Measurements from ENCODE around the gene CCDC33.

The CCDC33 gene

DNA sequence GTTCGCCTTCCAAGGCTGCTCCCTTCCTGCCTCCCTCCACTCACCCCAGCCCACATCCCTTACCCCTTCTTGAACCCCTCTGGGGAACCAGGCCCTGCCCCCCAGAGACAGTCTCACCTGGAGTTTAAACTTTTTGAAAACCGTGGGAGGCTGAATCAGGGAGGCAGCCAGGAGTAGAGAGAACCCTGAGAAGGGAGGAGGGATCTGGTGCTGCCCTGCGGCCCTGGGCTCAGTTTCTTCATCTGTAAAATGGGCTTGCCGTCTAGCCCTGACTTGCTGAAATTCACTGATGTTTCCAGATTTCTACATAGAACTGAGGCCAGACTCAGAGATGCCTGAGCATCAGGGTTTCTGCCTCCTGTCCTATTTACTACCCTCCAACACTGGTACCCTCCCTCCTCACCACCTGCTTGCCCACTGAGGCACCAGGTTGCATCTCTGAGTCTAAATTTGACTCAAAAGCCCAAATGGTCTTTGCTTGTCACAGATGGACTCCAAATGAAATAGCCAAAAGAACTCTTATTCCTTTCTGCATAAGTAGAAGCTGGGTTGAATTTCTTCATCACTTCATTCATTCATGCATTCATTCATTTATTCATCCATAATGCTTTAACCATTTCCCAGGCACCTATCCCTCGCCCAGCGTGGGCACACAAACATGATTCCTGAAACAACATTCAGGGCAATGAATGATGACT is 21.7 kb upstream of the CCDC33 start:
- no peak for DNase-seq (ENCODE audit: low read depth, low spot score)
- Histone ChIP-seq H3K4me3 (ENCODE audit: insufficient read length, low read depth) (no peak overlapping the region), H3K27me3 (ENCODE audit: insufficient read depth, insufficient read length) (peaks cover 29% of the 10 kb centered on the region), H3K4me1 (ENCODE audit: insufficient read depth, insufficient read length) (peaks cover 40% of the 10 kb centered on the region), H3K9me3 (ENCODE audit: insufficient read depth, low read length) (peaks cover 6% of the 10 kb centered on the region; the same call in 1 of the 2 replicates), H3K9ac (ENCODE audit: insufficient read length, low read depth) (peak overlapping the region; percentile 37), H3K36me3 (ENCODE audit: insufficient read depth, insufficient read length, low read length) (no peaks in the 10 kb centered on the region)
- TF ChIP-seq YY1 (IDR thresholded peaks at IDR 0.05; ENCODE audit: insufficient read depth, insufficient read length) (no peak), SUZ12 (IDR thresholded peaks at IDR 0.05; ENCODE audit: extremely low read depth, insufficient read depth, insufficient read length) (no peak)

DNA sequence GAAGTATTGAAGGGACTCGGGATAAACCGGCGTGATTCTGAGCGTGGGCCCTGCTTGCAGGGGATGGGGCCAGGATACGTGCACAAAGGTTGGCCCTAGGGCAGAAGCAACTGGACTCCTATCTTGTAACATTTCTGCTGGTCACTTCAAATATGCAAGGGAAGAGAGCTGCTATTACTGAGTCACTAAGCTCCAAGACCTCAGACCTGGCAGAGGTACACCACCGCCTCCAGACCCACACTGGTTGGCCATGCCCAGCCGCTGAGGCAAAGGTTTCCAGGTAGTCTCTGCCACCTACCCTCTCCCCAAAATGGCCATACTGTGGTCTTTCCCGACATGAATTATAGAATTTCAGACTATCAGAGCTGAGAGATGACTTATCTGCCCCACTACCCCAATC is 20.2 kb upstream of the CCDC33 start:
- no peak for DNase-seq (ENCODE audit: low read depth, low spot score)
- Histone ChIP-seq H3K36me3 (ENCODE audit: insufficient read depth, insufficient read length, low read length) (no peaks in the 10 kb centered on the region), H3K27me3 (ENCODE audit: insufficient read depth, insufficient read length) (peaks cover 44% of the 10 kb centered on the region), H3K9ac (ENCODE audit: insufficient read length, low read depth) (peak overlapping the region; percentile 79), H3K4me3 (ENCODE audit: insufficient read length, low read depth) (no peak overlapping the region), H3K4me1 (ENCODE audit: insufficient read depth, insufficient read length) (peaks cover 42% of the 10 kb centered on the region), H3K9me3 (ENCODE audit: insufficient read depth, low read length) (peaks cover under 1% of the 10 kb centered on the region; the same call in 1 of the 2 replicates)
- TF ChIP-seq SUZ12 (IDR thresholded peaks at IDR 0.05; ENCODE audit: extremely low read depth, insufficient read depth, insufficient read length) (no peak), ZNF274 (IDR thresholded peaks at IDR 0.05; ENCODE audit: low read depth, low read length) (no peak), YY1 (IDR thresholded peaks at IDR 0.05; ENCODE audit: insufficient read depth, insufficient read length) (no peak)

DNA sequence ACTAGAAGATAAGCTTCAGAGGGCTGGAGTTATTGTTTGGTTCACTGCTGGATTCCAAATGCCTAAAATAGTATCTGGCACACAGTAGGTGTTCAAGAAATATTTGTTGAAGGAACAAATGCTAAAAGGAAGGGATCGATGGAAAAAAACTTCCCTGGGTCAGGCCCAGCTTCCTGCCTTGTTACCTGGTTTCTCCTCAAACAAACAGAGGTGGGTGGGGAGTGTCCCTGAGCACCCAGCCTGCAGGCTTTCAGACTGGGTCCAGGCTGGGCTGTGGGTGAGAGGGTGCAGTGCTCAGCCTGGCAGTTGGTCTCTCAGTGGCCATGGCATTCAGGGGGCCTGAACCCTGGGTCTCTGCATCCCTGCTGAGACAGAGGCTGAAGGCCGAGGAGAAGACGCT is 19.2 kb upstream of the CCDC33 start:
- no peaks in the 10 kb centered on the region for H3K36me3 ChIP-seq (ENCODE audit: insufficient read depth, insufficient read length, low read length)
- H3K27me3 ChIP-seq (ENCODE audit: insufficient read depth, insufficient read length), result peaks cover 54% of the 10 kb centered on the region
- H3K4me1 ChIP-seq (ENCODE audit: insufficient read depth, insufficient read length), result peaks cover 49% of the 10 kb centered on the region
- no peaks in the 10 kb centered on the region for H3K9me3 ChIP-seq (ENCODE audit: insufficient read depth, low read length)
- H3K9ac ChIP-seq (ENCODE audit: insufficient read length, low read depth), result no peak overlapping the region
- no peak for DNase-seq (ENCODE audit: low read depth, low spot score)
- TF ChIP-seq ZNF274 (IDR thresholded peaks at IDR 0.05; ENCODE audit: low read depth, low read length) (no peak), SUZ12 (IDR thresholded peaks at IDR 0.05; ENCODE audit: extremely low read depth, insufficient read depth, insufficient read length) (no peak), YY1 (IDR thresholded peaks at IDR 0.05; ENCODE audit: insufficient read depth, insufficient read length) (no peak)
- no peak overlapping the region for H3K4me3 ChIP-seq (ENCODE audit: insufficient read length, low read depth)

DNA sequence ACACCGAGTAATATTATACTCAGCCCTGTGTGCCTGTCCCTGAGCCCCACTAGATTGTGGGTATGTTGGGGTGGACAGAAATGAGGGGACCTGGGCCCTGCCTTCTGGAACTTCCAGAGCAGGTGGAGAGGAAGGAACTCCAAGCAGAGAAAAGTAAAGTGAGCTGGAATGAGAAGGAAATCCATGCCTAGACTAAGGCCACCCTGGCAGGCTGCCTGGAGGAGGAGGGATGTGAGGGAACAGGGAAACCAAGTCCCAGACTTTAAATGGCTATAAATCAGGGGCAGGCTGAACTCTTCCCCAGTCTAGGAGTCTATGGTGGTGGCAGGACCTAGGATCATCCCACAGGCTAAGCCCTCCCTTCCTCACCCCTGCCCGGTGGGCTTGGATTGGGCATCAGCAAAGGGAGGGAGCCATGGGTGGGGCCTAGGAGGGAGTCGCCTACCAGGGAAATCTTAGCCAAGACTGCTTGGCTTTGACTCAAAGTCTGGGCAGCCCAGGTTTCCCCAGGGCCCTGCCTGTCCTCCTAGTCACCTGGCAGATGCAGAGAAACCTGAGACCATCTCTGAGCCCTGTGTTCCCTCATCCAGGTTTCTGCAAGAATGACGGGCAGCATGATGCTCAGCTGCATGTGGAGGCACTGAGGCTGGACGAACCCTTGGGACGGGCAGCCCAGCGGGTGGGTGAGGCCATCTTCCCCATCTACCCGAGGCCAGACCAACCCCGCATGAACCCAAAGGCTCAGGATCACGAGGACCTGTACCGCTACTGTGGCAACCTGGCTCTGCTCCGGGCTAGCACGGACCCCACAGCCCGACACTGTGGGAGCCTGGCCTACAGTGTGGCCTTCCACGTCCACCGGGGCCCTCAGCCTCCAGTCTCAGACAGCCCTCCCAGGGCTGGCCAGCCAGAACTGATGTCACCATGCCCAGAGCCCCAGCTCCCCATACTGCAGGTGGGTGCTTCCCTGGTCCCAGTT is 17.9 kb upstream of the CCDC33 start:
- Histone ChIP-seq H3K27me3 (ENCODE audit: insufficient read depth, insufficient read length) (peaks cover 62% of the 10 kb centered on the region), H3K9ac (ENCODE audit: insufficient read length, low read depth) (no peak overlapping the region)
- DNase-seq (ENCODE audit: low read depth, low spot score), result no peak

DNA sequence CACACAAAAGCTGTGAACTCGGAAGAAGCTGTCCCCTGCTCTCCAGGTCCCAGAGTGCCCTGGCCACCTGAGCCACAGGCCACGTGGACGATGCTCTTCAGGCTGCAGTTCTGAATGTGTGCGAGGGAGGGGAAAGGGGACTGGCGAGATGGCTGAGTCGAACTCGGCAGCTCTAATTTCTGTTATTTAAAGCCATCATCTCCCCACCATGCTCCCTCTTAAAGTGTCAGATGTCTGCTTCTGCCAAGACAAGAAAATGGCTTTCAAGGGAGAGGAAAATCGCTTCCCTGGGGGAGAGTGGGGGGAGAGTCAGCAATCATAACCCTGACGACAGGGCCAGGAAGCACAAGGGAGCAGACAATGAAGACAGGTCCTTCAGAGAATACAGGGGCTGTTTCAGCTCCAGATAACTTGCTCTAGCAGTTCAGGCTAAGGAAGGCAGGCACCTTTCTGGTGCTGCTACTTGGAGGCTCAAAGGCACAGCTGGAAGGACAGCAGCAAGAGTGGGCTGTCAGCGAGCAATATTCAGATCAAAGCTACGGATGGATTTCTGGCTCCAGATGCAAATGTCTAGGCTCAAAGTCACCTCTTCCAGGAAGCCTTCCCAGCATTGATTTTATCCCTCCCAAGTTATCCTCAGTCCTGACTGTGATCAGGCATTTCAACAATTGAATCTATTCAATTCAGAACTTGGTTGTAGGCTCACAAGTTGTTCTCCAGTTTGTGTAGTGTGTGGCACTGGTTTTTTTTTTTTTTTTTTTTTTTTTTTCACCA is 15.5 kb upstream of the CCDC33 start:
- DNase-seq (ENCODE audit: low read depth, low spot score), result no peak
- peaks cover 84% of the 10 kb centered on the region for H3K27me3 ChIP-seq (ENCODE audit: insufficient read depth, insufficient read length)
- TF ChIP-seq SUZ12 (IDR thresholded peaks at IDR 0.05; ENCODE audit: extremely low read depth, insufficient read depth, insufficient read length), result no peak
- TF ChIP-seq YY1 (IDR thresholded peaks at IDR 0.05; ENCODE audit: insufficient read depth, insufficient read length), result no peak
- no peak for TF ChIP-seq ZNF274 (IDR thresholded peaks at IDR 0.05; ENCODE audit: low read depth, low read length)
- H3K4me3 ChIP-seq (ENCODE audit: insufficient read length, low read depth), result no peak overlapping the region
- peaks cover 45% of the 10 kb centered on the region for H3K4me1 ChIP-seq (ENCODE audit: insufficient read depth, insufficient read length)
- no peaks in the 10 kb centered on the region for H3K36me3 ChIP-seq (ENCODE audit: insufficient read depth, insufficient read length, low read length)
- H3K9ac ChIP-seq (ENCODE audit: insufficient read length, low read depth), result peak overlapping the region; percentile 24
- H3K9me3 ChIP-seq (ENCODE audit: insufficient read depth, low read length), result no peaks in the 10 kb centered on the region

More for the DNA sequence above, 17.9 kb upstream of the CCDC33 start:
- no peaks in the 10 kb centered on the region for H3K9me3 ChIP-seq (ENCODE audit: insufficient read depth, low read length)
- peaks cover 47% of the 10 kb centered on the region for H3K4me1 ChIP-seq (ENCODE audit: insufficient read depth, insufficient read length)
- no peak overlapping the region for H3K4me3 ChIP-seq (ENCODE audit: insufficient read length, low read depth)
- no peak for TF ChIP-seq SUZ12 (IDR thresholded peaks at IDR 0.05; ENCODE audit: extremely low read depth, insufficient read depth, insufficient read length)
- no peak for TF ChIP-seq ZNF274 (IDR thresholded peaks at IDR 0.05; ENCODE audit: low read depth, low read length)
- TF ChIP-seq YY1 (IDR thresholded peaks at IDR 0.05; ENCODE audit: insufficient read depth, insufficient read length), result no peak
- H3K36me3 ChIP-seq (ENCODE audit: insufficient read depth, insufficient read length, low read length), result no peaks in the 10 kb centered on the region

DNA sequence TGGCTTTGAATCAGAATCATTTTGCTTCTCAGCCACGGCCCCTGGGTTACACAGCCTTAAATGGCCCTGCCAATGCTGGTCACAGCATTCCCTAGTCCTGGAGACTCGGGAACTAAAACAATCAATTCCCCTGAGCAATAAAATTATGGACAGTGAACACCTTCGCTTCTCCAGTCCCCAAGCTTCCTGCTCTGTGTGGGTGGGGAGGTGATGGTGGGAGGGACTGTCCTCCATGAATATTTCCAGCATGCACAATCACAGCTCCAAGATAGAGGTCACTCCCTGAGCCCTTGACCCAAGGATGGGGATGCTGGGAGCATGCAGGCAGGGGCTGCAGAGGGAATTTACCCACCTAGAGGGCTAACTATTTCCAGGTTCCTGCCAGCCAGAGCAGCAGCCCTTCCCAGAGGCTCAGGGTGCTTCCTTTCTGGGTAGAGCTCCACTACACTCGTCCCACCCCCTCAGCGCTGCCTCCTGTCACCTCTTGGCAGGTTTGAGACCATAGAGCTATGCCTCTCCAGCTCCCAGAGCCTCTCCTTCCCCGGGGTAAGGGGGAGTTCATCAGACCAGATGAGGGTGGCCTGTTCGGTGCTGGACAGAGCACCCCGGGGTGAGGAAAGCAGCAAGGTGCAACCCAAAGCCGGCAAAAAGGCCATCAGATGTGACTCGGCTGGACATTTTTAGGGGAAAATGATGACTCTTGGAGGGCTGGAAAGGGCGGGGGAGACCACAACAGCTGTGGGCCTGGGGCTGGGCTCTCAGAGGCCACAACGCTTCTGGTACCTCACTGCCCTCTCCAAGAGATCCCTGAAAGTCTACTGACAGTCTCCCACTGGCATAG is 14.5 kb upstream of the CCDC33 start:
- Histone ChIP-seq H3K9ac (ENCODE audit: insufficient read length, low read depth) (no peak overlapping the region), H3K9me3 (ENCODE audit: insufficient read depth, low read length) (no peaks in the 10 kb centered on the region), H3K27me3 (ENCODE audit: insufficient read depth, insufficient read length) (peaks cover 93% of the 10 kb centered on the region), H3K36me3 (ENCODE audit: insufficient read depth, insufficient read length, low read length) (no peaks in the 10 kb centered on the region), H3K4me1 (ENCODE audit: insufficient read depth, insufficient read length) (peaks cover 42% of the 10 kb centered on the region), H3K4me3 (ENCODE audit: insufficient read length, low read depth) (no peak overlapping the region)
- no peak for DNase-seq (ENCODE audit: low read depth, low spot score)
- TF ChIP-seq SUZ12 (IDR thresholded peaks at IDR 0.05; ENCODE audit: extremely low read depth, insufficient read depth, insufficient read length) (no peak), YY1 (IDR thresholded peaks at IDR 0.05; ENCODE audit: insufficient read depth, insufficient read length) (no peak), ZNF274 (IDR thresholded peaks at IDR 0.05; ENCODE audit: low read depth, low read length) (no peak)
